Activated CD8-positive, alpha-beta T cell treated with anti-CD3 and anti-CD28 coated beads for 36 hours (primary cell): ENCODE data around the gene SUPV3L1. TPM values are rescaled to one million over a fixed set of nuclear protein-coding genes. Genes with fewer than 3 reads are reported as not detected.

Experiments
- ATAC-seq: fragments of 200-7000 bp; cut with Tn5 transposase; one replicate; pipeline ENCODE4 v1.10.0; 2021; ENCODE audit warnings: mild to moderate bottlenecking, moderate library complexity
- CTCF ChIA-PET: fragments of 350-600 bp; sonication (Branson Sonifier 250); formaldehyde crosslinking; loops from one replicate; lab custom pipeline; 2021; ENCODE audit warnings: antibody characterized with exemption; lab: Charles Lee
- POLR2A ChIA-PET: fragments of 350-600 bp; sonication (Branson Sonifier 250); formaldehyde crosslinking; loops from one replicate; lab custom pipeline; 2021; ENCODE audit warnings: antibody characterized with exemption; lab: Charles Lee
- DNase-seq: peaks from one replicate; pipeline ENCODE4 v3.0.0-alpha.2; 2020
- H3K27ac Mint-ChIP-seq: one replicate; pipeline ENCODE4 v1.8.0; 2021; ENCODE audit warnings: mild to moderate bottlenecking, mixed read lengths
- H3K27me3 Mint-ChIP-seq: one replicate; pipeline ENCODE4 v1.8.0; 2021; ENCODE audit warnings: mixed read lengths
- H3K36me3 Mint-ChIP-seq: one replicate; pipeline ENCODE4 v1.8.0; 2021; ENCODE audit warnings: low read depth, mixed read lengths
- H3K4me1 Mint-ChIP-seq: one replicate; pipeline ENCODE4 v1.8.0; 2021; ENCODE audit warnings: low read depth, mixed read lengths
- H3K4me3 Mint-ChIP-seq: one replicate; pipeline ENCODE4 v1.8.0; 2021; ENCODE audit warnings: mild to moderate bottlenecking, moderate library complexity, mixed read lengths
- H3K9me3 Mint-ChIP-seq: one replicate; pipeline ENCODE4 v1.8.0; 2021; ENCODE audit warnings: mixed read lengths
- intact Hi-C: fragments of 100-400 bp; cut with micrococcal nuclease; formaldehyde crosslinking; loops from one replicate; pipeline ENCODE4 v1.10.0; 2022
- total RNA-seq, 2 experiments: library from RNA; stranded (reverse); gene quantifications; one replicate each; pipeline ENCODE4 v1.2.3, GENCODE V29; 2021
- TF ChIP-seq, protein P1 (sequence below): fragments of 200-600 bp; IDR thresholded peaks from one replicate; pipeline ENCODE4 v1.8.0; 2022; ENCODE audit warnings: antibody characterized with exemption, mild to moderate bottlenecking

SUPV3L1 gene
- total RNA-seq, 2 experiments from 2014 or later: 37.6 to 42.7 TPM

DNA sequence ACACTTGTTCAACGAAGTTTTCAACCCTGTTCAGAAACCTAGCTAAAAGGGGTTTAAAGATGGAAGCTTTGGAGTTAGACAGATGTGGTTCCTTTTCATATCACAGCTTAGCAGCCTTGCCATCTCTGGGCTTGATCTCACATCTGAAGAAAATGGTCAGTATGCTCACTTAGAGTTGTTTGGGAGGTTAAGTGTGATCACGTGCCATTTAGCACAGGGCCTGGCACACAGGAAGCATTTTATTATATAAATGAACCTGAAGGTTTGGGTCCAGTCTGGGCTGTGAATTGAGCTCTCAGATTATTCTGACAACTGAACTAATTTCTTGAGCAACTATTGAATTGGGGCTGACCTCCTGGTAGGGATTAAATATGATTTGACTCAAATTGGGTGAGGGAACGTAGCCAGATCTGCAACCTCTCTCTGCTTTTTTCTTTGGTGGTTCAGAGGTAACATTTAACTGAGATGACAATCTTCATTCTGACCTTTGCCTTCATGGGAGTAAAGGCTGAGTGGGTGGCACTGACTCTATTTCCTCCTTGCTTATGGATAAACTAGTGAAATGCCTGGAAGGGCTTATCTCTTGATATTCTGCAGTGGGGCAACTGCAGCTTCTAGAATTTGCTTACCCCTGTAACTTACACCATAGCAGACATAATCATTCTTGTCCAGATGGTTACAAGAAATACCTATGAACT lies 29.9 kb downstream of the SUPV3L1 start:
- Mint-ChIP-seq H3K27ac (peak overlapping the region; percentile 47), H3K36me3 (peaks cover 23% of the 10 kb centered on the region), H3K4me3 (no peak overlapping the region), H3K9me3 (no peaks in the 10 kb centered on the region), H3K4me1 (peaks cover 31% of the 10 kb centered on the region), H3K27me3 (no peaks in the 10 kb centered on the region)
- ChIA-PET CTCF (interaction anchor here (1.0 kb wide), 1 partner anchor 10 kb away, joined by 3 read pairs; the partner anchor contains the start of gene HKDC1), POLR2A (interaction anchor here (0.9 to 1.2 kb wide), 3 partner anchors 9 to 28 kb away, joined by 3 to 4 read pairs (median 3); no protein-coding TSS in a partner anchor)
- intact Hi-C loops: no loop called here
- ATAC-seq (peak; percentile 57), DNase-seq (no peak)
- TF ChIP-seq, protein P1, sequence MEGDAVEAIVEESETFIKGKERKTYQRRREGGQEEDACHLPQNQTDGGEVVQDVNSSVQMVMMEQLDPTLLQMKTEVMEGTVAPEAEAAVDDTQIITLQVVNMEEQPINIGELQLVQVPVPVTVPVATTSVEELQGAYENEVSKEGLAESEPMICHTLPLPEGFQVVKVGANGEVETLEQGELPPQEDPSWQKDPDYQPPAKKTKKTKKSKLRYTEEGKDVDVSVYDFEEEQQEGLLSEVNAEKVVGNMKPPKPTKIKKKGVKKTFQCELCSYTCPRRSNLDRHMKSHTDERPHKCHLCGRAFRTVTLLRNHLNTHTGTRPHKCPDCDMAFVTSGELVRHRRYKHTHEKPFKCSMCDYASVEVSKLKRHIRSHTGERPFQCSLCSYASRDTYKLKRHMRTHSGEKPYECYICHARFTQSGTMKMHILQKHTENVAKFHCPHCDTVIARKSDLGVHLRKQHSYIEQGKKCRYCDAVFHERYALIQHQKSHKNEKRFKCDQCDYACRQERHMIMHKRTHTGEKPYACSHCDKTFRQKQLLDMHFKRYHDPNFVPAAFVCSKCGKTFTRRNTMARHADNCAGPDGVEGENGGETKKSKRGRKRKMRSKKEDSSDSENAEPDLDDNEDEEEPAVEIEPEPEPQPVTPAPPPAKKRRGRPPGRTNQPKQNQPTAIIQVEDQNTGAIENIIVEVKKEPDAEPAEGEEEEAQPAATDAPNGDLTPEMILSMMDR: no peak

DNA sequence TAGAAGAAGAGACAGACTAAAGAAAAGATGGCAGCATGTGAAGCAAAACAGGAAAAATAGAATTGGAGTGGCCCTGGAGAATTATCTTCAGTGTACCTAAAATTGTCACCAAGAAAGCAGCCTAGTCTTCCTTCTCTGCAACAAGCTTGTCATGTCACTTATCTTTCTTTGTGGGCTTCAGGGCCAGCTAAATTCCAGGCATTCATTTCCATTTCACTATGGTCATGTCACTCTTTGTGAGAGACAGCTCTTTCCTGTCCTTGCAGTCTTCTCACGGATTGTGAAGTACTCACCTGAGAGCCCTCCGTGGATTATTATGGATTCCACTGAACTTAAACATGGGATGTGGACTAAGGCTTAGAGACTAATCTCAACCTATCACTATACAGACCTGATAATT lies 31.1 kb downstream of the SUPV3L1 start:
- intact Hi-C loops: no loop called here

GRCh38 chr10:69211524-69211923 lies 31.5 kb downstream of the SUPV3L1 start:
- H3K4me3 Mint-ChIP-seq: no peak overlapping the region
- TF ChIP-seq, protein P1: no peak
- DNase-seq: no peak
- H3K4me1 Mint-ChIP-seq: peaks cover 32% of the 10 kb centered on the region
- POLR2A ChIA-PET: interaction anchor here (1.4 kb wide), 1 partner anchor 11 kb away, joined by 4 read pairs; no protein-coding TSS in a partner anchor
- no peaks in the 10 kb centered on the region for H3K27me3 Mint-ChIP-seq
- no peaks in the 10 kb centered on the region for H3K9me3 Mint-ChIP-seq
- H3K27ac Mint-ChIP-seq: no peak overlapping the region
- CTCF ChIA-PET: interaction anchor here (0.7 to 1.9 kb wide), 3 partner anchors 11 to 69 kb away, joined by 3 to 5 read pairs (median 3); no protein-coding TSS in a partner anchor
- peaks cover 14% of the 10 kb centered on the region for H3K36me3 Mint-ChIP-seq
- no peak for ATAC-seq
- intact Hi-C loops: no loop called here

More for the DNA sequence above, 31.1 kb downstream of the SUPV3L1 start:
- Mint-ChIP-seq H3K4me1 (peaks cover 36% of the 10 kb centered on the region), H3K36me3 (peaks cover 19% of the 10 kb centered on the region), H3K9me3 (no peaks in the 10 kb centered on the region), H3K27me3 (no peaks in the 10 kb centered on the region), H3K4me3 (no peak overlapping the region), H3K27ac (no peak overlapping the region)
- POLR2A ChIA-PET: interaction anchor here (1.4 kb wide), 1 partner anchor 12 kb away, joined by 4 read pairs; no protein-coding TSS in a partner anchor
- TF ChIP-seq, protein P1: no peak
- DNase-seq (no peak), ATAC-seq (no peak)
- CTCF ChIA-PET: interaction anchor here (0.7 to 1.9 kb wide), 3 partner anchors 9 to 258 kb away, joined by 3 to 5 read pairs (median 3); partner anchors contain the start of gene HKDC1

- TF ChIP-seq, protein P1: no peak
- ChIA-PET POLR2A (interaction anchor here (0.8 to 1.6 kb wide), 3 partner anchors 9 to 14 kb away, joined by 3 to 6 read pairs (median 3); no protein-coding TSS in a partner anchor), CTCF (interaction anchor here (0.8 to 1.7 kb wide), 2 partner anchors 10 to 64 kb away, joined by 3 to 5 read pairs; no protein-coding TSS in a partner anchor)
- intact Hi-C loops: no loop called here
- H3K27me3 Mint-ChIP-seq: no peaks in the 10 kb centered on the region
- H3K27ac Mint-ChIP-seq: no peak overlapping the region
- H3K4me1 Mint-ChIP-seq: peaks cover 32% of the 10 kb centered on the region
- DNase-seq (no peak), ATAC-seq (peak; percentile 17)
- peaks cover 2% of the 10 kb centered on the region for H3K36me3 Mint-ChIP-seq
- no peak overlapping the region for H3K4me3 Mint-ChIP-seq
- no peaks in the 10 kb centered on the region for H3K9me3 Mint-ChIP-seq
Observed at GRCh38 chr10:69213591-69214311, 33.7 kb downstream of the SUPV3L1 start.
